Mammary epithelial cell (primary cell): ENCODE data around the gene CCNH.

Experiments
- CTCF ChIP-seq, 2 donors: IDR thresholded peaks in 1 of 2; conservative IDR thresholded peaks in 1 of 2; 2 replicates each; pipeline ENCODE4 v1.5.1; 2011 to 2012; ENCODE audit warnings: inconsistent platforms in 2 of 2, low read length in 2 of 2, mild to moderate bottlenecking in 2 of 2, control low read depth in 1 of 2, low read depth in 1 of 2; ENCODE audit not compliant: insufficient read depth in 1 of 2; ENCODE audit errors: extremely low read depth in 1 of 2
- EZH2 ChIP-seq: IDR thresholded peaks from 2 replicates; pipeline ENCODE4 v1.6.1; 2012; ENCODE audit warnings: low read length, inconsistent platforms, borderline replicate concordance

GRCh38 chr5:87452837-87453236 is 40.1 kb upstream of the CCNH start:
- TF ChIP-seq EZH2 (no peak), CTCF (conservative IDR thresholded peaks at IDR 0.05 in 1 of 2, IDR thresholded peaks at IDR 0.05 in 1 of 2; ENCODE audit: extremely low read depth in 1 of 2, insufficient read depth in 1 of 2, low read depth in 1 of 2, low read length in 2 of 2) (no peak)
